ENCODE measurements around the gene PANX1.
"Not testable (repeated sequence)": the region's sequence is repeated elsewhere in the genome, so short reads cannot be mapped to it uniquely, and the experiment has no call there.

The PANX1 gene, protein sequence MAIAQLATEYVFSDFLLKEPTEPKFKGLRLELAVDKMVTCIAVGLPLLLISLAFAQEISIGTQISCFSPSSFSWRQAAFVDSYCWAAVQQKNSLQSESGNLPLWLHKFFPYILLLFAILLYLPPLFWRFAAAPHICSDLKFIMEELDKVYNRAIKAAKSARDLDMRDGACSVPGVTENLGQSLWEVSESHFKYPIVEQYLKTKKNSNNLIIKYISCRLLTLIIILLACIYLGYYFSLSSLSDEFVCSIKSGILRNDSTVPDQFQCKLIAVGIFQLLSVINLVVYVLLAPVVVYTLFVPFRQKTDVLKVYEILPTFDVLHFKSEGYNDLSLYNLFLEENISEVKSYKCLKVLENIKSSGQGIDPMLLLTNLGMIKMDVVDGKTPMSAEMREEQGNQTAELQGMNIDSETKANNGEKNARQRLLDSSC

DNA sequence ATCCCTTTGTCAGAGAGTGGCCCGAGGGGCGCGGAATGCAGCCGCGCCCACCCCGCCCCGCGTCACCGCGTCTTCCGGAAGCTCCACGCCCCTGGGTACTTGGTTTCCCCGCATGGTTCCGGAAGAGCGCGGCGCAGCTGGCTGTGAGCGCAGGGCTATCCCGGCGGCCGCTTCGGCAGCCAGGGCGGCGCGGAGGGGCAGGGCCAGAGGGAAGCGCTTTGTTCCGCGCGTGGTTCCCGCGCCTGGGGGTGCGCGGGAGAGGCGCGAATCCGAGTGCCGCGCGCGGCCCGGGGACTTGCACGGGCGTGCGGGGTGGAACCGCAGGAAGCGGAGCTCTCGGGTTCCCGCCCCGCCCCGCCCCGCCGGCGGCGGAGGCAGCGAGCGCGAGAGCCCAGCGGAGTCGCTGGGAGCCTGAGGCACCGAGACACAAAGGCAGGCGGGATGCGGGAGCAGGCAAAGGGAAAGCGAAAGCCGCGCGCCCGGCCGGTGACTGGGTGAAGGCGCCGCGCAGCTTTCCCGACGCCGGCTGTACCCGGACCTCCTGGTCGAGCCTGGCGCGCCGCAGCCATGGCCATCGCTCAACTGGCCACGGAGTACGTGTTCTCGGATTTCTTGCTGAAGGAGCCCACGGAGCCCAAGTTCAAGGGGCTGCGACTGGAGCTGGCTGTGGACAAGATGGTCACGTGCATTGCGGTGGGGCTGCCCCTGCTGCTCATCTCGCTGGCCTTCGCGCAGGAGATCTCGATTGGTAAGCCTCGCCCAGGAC lies at the start of gene PANX1:
PANX1 (plus strand) TSS at position 96 of the 766 bp plus-strand sequence; CDS start at position 568, 472 bp downstream.
- peak; percentile 72 for DNase-seq

DNA sequence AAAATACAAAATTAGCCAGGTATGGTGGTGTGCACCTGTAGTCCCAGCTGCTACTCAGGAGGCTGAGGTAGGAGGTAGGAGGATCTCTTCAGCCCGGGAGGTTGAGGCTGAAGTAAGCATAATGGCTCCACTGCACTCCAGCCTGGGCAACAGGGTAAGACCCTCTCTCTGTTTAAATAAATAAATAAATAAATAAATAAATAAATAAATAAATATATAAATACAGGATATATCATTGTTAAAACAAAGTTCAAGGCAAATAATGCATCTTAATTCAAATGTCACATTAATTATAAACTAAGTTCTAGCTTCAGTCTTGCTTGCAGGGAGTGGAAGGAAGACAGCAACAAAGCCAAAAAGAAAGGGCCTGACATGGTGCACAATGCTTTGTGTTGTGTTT lies 44.5 kb upstream of the PANX1 start:
- DNase-seq: no peak

DNA sequence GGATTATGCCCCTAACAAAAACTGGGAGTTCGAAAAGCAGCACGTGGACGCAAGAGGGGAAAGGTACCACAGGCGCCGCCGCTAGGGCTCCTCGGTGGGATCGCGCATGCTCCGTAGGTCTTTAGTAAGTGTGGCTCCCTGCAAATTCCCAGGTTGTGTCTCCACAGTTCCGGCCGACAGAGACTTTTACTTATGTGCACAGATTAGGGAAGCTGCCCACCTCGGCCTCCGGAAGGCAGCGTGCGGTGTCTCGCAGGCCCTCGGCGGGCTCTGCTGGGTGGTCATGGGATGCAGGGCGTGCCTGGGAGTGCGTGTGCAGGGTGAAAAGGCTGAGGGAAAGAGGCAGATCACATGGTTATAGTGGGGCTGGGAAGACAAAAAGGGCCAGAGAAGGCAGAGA lies 39.7 kb upstream of the PANX1 start:
- DNase-seq: no peak

DNA sequence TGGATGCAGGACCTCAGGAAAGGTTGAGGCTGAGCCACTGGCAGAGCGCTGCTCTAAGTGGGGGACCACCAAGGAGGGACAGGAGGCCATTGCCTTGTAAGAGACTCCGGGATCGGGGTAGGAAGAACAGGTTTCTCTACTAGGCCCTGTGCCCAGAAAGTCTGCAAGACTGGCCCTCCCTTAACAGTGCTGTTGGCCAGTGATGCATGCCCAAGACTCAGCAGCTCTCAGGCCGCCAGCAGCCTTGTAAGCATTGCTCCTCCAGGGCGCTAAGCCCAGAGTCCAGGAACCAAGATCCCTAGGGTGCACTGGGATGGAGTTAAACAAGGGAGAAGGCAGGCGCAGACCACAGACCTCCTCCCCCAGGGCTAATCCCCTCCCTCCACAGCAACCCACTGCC lies 39.3 kb upstream of the PANX1 start:
- DNase-seq: no peak

DNA sequence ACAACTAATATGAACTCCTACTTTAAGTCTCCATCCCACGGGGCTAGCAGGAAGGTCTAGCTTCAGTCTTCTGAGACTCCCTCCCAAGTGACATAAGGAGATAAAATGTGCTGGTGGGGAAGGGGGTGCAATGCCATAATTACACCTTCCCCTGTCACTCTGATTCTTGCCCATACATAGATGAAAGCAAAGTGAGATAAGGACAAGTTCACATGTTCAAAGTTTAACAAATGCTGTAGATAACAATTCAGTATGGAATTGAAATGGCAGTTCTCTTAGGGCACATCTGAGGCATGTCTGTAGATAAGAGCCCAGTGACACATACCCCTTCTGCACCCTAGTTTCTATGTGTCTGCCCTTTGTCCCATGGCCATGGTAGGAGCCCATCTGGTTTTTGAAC lies 38.2 kb upstream of the PANX1 start:
- no peak for DNase-seq

DNA sequence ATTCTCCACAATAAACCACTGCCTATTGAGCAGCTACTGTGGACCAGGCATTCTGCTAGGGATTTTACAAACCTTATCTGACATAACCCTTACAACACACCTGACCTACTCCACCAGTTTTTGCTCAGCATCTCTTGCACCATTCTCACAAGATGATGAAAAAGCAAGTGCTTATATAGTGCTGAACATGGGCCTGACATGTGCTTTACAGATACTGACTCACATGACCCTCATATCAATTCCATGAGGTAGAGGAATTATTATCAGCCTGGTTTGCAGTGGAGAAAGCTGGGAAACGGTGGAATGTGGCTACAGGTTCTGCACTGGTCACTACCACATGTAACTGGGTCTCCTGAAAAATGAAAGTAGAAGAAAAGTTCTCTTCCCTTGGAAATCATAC lies 37.5 kb upstream of the PANX1 start:
- no peak for DNase-seq

DNA sequence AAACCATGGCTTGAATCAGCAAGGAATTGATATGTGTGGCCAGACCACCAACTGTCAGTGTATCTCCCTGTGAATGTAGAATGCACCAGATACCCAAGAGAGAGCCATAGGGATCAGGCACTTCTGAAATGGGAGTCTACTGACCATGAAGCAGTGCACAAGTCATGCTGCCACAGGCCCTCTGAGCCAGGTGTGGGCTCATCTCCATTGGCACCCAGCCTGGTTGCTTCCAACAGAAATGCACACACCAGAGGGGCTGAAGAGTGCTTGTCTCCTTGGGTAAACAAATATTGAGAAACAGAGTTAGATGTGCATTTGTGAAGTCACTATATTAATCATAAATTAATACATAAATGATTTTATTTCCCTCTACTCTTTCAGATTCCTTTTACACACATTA lies 28.4 kb upstream of the PANX1 start:
- no peak for DNase-seq

DNA sequence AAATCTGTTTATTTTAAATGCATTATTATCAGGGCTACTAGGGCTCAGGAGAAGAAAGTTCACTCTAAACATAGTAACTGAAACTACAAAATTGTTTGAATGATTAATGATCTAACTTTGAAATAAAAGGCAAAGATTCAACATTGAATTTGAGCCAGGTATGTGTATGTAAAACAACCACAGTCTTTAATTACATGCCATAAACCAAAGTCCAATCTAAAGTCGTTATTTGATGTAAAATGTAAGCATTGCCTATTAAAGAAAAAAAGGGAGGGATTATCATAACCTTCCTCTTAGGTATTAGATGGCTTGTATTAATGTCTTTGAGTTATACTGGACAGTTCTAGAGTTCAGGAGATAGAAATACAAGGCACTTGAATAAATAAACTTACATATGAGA lies 25.2 kb upstream of the PANX1 start:
- no peak for DNase-seq

DNA sequence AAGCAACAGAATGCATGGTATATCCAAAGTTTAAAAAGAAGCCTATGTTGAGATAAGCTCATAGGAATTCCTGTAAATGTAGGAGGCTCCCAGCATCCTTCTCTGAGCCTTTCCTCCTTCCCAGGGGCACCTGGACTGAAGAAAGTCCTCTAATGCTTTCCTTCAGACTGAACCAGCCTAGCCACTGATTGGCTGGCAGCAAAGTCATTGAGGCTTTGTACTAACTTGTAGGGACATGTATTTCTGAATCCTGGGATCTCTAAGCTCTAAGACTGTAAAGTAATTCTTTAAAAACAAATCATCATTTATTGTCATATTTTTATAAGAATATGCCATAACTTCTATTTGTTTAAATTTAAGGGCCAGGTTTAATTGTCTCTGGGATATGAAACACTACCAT lies 23.9 kb upstream of the PANX1 start:
- DNase-seq: no peak

DNA sequence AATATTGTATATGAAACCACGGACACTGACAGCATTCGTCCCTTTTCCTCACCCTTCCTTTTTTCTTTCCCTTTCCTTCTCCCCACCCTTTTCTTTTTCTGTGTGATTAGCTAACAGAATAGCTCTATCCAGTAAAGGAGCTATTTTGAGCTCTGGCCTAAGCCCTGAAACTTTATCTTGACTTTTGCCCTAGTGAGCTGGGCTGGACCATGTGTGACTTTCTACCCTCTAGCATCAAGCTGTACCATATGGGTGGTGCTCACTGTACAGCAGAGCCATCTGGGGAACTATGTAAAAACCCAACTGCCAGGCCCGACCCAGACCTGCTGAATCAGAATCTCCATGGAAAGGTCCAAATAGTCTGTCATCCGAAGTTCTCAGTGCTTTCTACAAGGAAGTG lies 21.9 kb upstream of the PANX1 start:
- DNase-seq: no peak

DNA sequence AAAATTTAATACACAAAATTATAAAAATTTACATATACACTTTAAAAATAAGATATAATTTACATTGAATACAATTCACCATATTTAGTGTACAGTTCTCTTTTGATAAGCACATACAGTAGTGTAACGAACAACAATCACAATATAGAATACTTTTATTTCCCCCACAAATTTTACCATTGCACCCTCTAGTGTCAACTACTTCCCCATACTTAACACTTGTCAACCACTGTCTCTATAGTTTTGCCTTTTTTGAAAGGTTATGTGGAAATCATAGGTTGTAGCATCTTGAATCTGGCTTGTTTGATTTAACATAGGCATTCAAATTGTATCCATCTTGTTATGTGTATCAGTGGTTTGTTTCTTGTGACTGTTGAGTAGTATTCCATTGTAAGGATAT lies 21.3 kb upstream of the PANX1 start:
- DNase-seq: no peak

DNA sequence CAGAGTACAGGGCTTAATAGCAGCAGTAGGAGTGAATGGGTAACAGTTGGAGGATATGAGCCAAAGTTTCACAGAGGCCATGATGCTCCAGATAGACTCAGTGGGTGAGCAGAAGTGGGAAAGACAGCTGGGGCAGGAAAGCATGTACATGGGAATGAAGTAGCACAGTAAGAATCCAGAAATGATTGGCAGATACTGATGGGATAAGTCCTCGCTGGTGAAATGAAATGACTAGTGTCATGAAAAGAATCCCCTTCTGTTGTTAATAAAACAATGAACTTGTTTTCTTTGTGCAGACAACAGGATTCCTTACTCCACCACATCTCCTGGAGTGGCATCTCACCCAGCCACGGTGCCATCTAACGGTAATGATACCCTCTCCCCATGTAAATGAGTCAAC lies 17.4 kb upstream of the PANX1 start:
- no peak for DNase-seq

DNA sequence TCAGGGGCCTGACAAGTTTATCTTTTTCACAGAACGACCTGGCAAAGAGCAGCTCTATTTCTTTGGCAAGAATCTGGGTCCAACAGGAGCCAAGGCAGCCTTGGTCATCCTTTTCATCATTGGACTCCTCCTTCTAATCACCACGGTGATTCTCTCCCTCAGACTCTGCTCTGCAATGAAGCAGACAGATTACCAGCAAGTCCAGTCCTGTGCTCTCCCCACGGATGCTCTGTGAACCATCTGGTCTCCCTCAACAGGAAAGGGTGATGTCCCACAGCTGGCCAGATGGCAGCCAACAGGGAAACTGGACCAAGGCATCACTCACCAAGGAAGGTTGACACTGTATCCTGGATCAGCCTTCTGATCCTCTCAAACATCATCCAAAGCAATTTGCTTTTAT lies 17.0 kb upstream of the PANX1 start:
- no peak for DNase-seq

DNA sequence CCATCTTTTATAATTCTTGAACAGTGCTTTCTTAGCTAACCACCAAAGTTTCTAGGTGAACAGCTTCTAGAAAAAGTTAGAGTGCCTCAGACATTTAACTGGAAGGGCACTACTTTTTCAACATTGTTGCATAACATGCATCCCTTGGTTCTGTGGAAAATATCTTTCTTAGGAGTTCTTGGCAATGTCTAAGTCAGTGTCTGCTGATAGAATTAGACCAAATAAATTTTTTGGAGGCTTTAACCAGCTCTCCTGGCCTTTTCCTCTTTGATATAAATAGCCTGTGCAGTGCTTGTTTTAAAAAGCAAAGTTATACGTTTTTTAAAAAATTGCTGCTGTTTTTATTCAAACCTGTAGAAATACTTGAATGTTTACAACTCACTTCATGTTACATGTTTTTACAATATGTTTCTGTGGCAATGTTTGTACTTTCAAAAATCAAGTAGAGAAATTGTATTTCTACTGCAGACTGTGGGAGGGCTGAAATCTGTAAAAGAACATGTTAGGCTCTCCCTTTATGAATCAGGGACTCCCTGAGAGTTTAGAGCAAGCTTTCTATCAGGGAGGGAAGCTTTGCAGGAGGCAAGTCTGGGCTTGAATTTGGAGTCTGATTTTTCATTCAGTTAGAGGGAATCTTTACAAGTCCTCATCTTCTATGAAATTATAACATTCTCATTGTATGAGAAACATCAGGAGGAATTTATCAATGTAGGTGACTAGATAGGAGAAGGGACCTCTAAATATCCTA lies 16.3 kb upstream of the PANX1 start:
- no peak for DNase-seq

DNA sequence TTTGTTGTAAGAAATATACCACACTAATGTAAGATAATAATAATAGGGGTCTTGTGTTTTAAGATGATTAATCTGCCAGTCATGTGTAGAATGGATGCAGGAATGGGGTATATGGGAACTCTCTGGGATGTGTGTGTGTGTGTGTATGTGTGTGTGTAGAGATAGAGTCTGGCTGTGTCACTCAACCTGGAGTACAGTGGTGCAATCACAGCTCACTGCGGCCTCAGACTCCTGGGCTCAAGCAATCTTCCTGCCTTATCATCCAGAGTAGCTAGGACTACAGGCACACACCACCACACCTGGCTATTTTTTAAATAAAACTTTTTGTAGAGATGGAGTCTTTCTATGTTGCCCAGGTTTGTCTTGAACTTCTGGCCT lies 11.5 kb upstream of the PANX1 start:
- no peak for DNase-seq

DNA sequence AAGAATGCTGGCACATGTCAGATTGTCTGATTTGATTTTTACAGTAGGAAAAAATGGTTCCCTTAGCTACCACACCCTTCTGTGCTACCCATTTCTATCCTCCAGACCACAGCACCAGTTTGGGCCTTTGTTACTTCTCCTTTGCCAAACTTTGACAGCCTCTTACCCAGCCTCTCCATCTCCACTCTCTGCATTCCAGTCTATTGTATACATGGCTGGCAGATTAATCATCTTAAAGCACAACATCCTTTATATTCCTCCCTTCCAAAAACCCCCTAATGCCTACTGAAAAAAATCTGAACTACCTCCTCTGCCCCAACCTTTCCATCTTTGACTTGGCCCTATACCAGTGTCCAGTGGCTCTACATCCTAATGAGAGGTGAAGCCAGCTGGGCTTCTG lies 10.8 kb upstream of the PANX1 start:
- no peak for DNase-seq

DNA sequence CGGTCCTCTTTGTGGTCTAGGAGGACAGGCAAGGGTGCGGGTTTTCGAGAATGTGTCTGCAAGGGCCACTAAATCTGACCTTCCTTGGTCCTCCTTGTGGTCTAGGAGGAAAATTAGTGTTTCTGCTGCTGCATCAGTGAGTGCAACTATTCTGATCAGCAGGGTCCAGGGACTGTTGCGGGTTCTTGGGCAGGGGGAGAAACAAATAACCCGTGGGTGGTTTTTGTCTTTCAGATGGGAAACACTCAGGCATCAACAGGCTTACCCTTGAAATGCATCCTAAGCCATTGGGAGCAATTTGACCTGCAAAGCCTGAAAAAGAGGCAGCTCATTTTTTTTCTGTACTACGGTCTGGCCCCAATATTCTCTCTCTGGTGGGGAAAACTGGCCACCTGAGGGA lies 9.0 kb upstream of the PANX1 start:
- not testable (repeated sequence) for DNase-seq

DNA sequence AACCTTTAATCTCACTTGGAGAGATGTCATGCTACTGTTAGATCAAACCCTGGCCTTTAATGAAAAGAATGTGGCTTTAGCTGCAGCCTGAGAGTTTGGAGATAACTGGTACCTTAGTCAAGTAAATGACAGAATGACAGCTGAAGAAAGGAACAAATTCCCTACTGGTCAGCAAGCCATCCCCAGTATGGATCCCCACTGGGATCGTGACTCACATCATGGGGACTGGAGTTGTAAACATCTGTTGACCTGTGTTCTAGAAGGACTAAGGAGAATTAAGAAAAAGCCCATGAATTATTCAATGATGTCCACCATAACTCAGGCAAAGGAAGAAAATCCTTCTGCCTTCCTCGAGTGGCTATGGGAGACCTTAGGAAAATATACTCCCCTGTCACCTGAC lies 8.1 kb upstream of the PANX1 start:
- DNase-seq: not testable (repeated sequence)

DNA sequence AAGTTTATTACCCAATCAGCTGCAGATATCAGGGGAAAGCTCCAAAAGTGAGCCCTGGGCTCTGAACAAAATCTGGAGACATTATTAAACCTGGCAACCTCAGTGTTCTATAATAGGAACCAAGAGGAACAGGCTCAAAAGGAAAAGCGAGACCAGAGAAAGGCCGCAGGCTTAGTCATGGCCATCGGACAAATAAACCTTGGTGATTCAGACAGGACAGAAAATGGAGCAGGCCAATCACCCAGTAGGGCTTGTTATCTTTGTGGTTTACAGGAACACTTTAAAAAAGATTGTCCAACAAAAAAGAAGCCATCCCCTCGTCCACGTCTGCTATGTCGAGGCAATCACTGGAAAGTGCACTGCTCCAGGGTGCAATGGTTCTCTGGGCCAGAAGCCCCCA lies 7.7 kb upstream of the PANX1 start:
- DNase-seq: no peak

DNA sequence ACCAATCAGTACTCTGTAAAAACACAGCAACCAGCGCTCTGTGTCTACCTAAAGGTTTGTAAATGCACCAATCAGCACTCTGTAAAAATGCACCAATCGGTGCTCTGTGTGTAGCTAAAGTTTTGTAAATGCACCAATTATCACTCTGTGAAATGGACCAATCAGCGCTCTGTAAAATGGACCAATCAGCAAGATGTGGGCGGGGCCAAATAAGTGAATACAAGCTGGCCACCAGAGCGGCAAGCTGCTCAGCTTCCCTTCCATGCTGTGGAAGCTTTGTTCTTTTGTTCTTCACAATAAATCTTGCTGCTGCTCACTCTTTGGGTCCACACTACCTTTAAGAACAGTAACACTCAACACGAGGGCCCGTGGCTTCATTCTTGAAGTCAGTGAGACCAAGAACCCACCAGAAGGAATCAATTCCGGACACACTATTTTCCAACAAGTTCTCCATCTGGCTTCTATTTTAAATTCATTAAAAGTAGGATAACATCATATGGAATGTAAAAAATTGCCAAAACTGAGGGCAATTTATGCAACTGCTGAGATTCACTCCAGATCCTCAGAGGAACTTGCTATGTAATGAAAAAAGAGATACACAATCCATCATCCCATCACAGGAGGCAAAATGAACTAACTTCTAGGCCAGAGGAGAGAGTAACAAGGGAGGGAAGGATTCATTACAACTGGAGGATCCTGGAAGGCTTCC lies 3.1 kb upstream of the PANX1 start:
- DNase-seq: no peak

DNA sequence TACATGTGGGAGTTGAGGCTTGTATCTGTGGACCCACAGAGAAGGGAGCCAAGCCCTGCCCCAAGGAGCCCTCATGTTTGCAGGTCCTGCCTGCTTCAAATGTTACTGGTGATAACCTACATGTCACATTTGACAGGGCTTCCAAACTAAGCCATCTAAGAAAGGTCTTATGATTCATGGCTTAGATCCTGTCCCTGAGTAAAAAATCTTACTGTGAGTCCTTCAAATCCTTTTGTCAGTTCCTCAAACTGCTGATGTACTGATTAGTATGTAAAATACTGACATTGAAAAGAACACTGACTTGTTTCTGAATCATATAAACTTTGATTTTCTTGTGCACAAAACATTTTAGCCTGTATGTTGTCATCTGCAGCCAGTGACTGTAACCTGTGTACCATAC lies 1.0 kb upstream of the PANX1 start:
- DNase-seq: no peak

DNA sequence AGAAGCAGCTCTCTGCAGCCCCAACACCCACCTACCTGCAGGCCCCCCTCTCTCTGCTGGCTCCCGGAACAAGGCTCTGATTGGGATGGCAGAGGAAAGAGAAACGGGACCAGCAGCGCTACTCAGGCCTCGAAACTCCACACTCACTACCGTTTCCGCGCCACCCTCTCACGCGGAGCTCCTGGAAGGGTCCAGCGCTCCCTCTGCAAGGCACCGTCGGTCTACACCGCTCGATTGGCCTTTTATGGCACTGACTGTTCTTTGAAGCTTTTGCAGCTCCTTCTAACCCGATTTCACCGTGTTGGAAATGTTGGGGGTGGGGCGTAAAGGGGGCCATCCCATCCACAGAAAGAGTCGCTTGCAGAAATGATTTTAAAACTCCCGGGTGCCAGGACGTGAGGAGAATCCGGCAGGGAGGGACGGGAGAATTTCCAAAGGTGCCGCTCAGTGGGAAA lies 323 bp upstream of the PANX1 start:
- no peak for DNase-seq

Measured in stimulated activated CD4-positive, alpha-beta T cell treated with anti-CD3 and anti-CD28 coated beads, Interleukin-4, amount 100 ng/mL, for 1 hour (primary cell).